Panc1 (cell line): ENCODE measurements around the gene SHISAL1. TPM values are rescaled to one million over a fixed set of nuclear protein-coding genes. Genes with fewer than 3 reads are reported as not detected.
"Not testable (repeated sequence)": the region's sequence is repeated elsewhere in the genome, so short reads cannot be mapped to it uniquely, and the experiment has no call there.

Experiments
- ATAC-seq: fragments of 200-7000 bp; cut with Tn5 transposase; 2 replicates; pipeline ENCODE4 v1.9.1; 2020; ENCODE audit warnings: mild to moderate bottlenecking, moderate library complexity
- BruUV-seq: library from RNA; stranded (reverse); fragments of 400-500 nt; replicated peaks from 2 replicates; lab custom pipeline; 2021; lab: Mats Ljungman, UMichigan
- CTCF ChIA-PET: fragments of 300-600 bp; sonication (Branson Sonifier 250); formaldehyde crosslinking; loops from one replicate; lab custom pipeline; 2022; ENCODE audit warnings: antibody characterized with exemption; lab: Charles Lee
- POLR2A ChIA-PET: fragments of 300-600 bp; sonication (Branson Sonifier 250); formaldehyde crosslinking; loops from one replicate; lab custom pipeline; 2022; ENCODE audit warnings: antibody characterized with exemption; lab: Charles Lee
- DNase-seq: peaks from one replicate; pipeline ENCODE4 v3.0.0-alpha.2; 2010; ENCODE audit warnings: low read depth, low spot score
- H3K27ac ChIP-seq: 2 replicates; pipeline ENCODE4 v1.5.1; 2011; ENCODE audit warnings: mild to moderate bottlenecking, low read length, inconsistent platforms
- H3K27me3 ChIP-seq: fragments of 200-500 bp; sonication (Bioruptor generic); 2 replicates; pipeline ENCODE4 v1.6.0; 2014; ENCODE audit warnings: low read length, inconsistent platforms; ENCODE audit not compliant: control insufficient read depth, insufficient read depth
- H3K36me3 ChIP-seq: fragments of 200-500 bp; sonication (Bioruptor generic); 2 replicates; pipeline ENCODE4 v1.5.1; 2014; ENCODE audit warnings: inconsistent platforms, mild to moderate bottlenecking, low read length, moderate library complexity; ENCODE audit not compliant: control insufficient read depth, insufficient read depth
- H3K4me1 ChIP-seq: 2 replicates; pipeline ENCODE4 v1.5.1; 2011; ENCODE audit warnings: inconsistent platforms, mild to moderate bottlenecking, low read length, moderate library complexity; ENCODE audit not compliant: control insufficient read depth, insufficient read depth
- H3K4me3 ChIP-seq, 2 experiments: 2 replicates each; pipeline ENCODE4 v1.5.1; 2011 to 2012; ENCODE audit warnings: low read depth in 2 of 2, low read length in 2 of 2, mild to moderate bottlenecking in 2 of 2, inconsistent platforms in 1 of 2, moderate library complexity in 1 of 2
- H3K9me3 ChIP-seq: fragments of 200-500 bp; sonication (Bioruptor generic); 2 replicates; pipeline ENCODE4 v1.5.1; 2014; ENCODE audit warnings: low read depth, mild to moderate bottlenecking, inconsistent platforms, low read length, moderate library complexity; ENCODE audit not compliant: control insufficient read depth, insufficient read depth
- CTCF ChIP-seq: fragments of 450-650 bp; IDR thresholded peaks from 2 replicates; pipeline ENCODE4 v1.5.1; 2017; ENCODE audit warnings: mild to moderate bottlenecking
- POLR2AphosphoS5 ChIP-seq: IDR thresholded peaks from 2 replicates; pipeline ENCODE4 v1.6.1; 2012; ENCODE audit warnings: mild to moderate bottlenecking, low read depth, low read length, moderate library complexity
- SIN3A ChIP-seq: IDR thresholded peaks from 2 replicates; pipeline ENCODE4 v1.6.1; 2012; ENCODE audit warnings: low read depth, mild to moderate bottlenecking, low read length, moderate library complexity, borderline replicate concordance; ENCODE audit not compliant: insufficient read depth
- TCF7L2 ChIP-seq: IDR thresholded peaks from 2 replicates; pipeline ENCODE4 v1.6.1; 2011; ENCODE audit warnings: mild to moderate bottlenecking, low read depth, low read length, inconsistent platforms
- in situ Hi-C: cut with HindIII; loops from 2 replicates; pipeline ENCODE4 v1.10.0; 2016; ENCODE audit warnings: low sequenced_read_pairs, low pct_unique_long_range_greater_than_20kb
- intact Hi-C: fragments of 100-400 bp; cut with micrococcal nuclease; formaldehyde crosslinking; loops from one replicate; pipeline ENCODE4 v1.10.0; 2022; ENCODE audit not compliant: unreplicated experiment
- total RNA-seq: library from RNA; stranded (reverse); gene quantifications from one replicate; pipeline ENCODE4 v1.2.1, GENCODE V29; 2021; ENCODE audit not compliant: unreplicated experiment
- TF ChIP-seq, protein P1 (sequence below), 2 experiments: IDR thresholded peaks; 2 replicates each; pipeline ENCODE4 v1.6.1; 2011 to 2012; ENCODE audit warnings: low read depth in 2 of 2, control low read depth in 1 of 2, low read length in 1 of 2, mild to moderate bottlenecking in 1 of 2, moderate library complexity in 1 of 2; ENCODE audit not compliant: insufficient read depth in 1 of 2

SHISAL1 gene
- total RNA-seq, 1 experiment from 2014 or later = 1.2 TPM

GRCh38 chr22:44243761-44244160 is 69.0 kb downstream of the SHISAL1 start:
- in situ Hi-C loops (no loop called here), intact Hi-C loops (no loop called here)
- ATAC-seq = no peak
- no TSS peak for BruUV-seq
- Histone ChIP-seq H3K4me1 (no peaks in the 10 kb centered on the region), H3K27me3 (peaks cover 2% of the 10 kb centered on the region; the same call in 1 of the 2 replicates), H3K9me3 (no peaks in the 10 kb centered on the region), H3K36me3 (no peaks in the 10 kb centered on the region; the same call in 1 of the 2 replicates), H3K4me3 (no peak overlapping the region), H3K27ac (no peak overlapping the region)
- DNase-seq = no peak
- TF ChIP-seq CTCF (no peak), SIN3A (no peak), POLR2AphosphoS5 (no peak), TCF7L2 (no peak)
- TF ChIP-seq, protein P1, sequence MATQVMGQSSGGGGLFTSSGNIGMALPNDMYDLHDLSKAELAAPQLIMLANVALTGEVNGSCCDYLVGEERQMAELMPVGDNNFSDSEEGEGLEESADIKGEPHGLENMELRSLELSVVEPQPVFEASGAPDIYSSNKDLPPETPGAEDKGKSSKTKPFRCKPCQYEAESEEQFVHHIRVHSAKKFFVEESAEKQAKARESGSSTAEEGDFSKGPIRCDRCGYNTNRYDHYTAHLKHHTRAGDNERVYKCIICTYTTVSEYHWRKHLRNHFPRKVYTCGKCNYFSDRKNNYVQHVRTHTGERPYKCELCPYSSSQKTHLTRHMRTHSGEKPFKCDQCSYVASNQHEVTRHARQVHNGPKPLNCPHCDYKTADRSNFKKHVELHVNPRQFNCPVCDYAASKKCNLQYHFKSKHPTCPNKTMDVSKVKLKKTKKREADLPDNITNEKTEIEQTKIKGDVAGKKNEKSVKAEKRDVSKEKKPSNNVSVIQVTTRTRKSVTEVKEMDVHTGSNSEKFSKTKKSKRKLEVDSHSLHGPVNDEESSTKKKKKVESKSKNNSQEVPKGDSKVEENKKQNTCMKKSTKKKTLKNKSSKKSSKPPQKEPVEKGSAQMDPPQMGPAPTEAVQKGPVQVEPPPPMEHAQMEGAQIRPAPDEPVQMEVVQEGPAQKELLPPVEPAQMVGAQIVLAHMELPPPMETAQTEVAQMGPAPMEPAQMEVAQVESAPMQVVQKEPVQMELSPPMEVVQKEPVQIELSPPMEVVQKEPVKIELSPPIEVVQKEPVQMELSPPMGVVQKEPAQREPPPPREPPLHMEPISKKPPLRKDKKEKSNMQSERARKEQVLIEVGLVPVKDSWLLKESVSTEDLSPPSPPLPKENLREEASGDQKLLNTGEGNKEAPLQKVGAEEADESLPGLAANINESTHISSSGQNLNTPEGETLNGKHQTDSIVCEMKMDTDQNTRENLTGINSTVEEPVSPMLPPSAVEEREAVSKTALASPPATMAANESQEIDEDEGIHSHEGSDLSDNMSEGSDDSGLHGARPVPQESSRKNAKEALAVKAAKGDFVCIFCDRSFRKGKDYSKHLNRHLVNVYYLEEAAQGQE (IDR thresholded peaks at IDR 0.05; ENCODE audit: insufficient read depth in 1 of 2, low read depth in 2 of 2, low read length in 1 of 2) = no peak
- POLR2A ChIA-PET = interaction anchor here (0.6 kb wide), 1 partner anchor 63 kb away, joined by 3 read pairs; no protein-coding TSS in a partner anchor
- CTCF ChIA-PET = interaction anchor here (0.7 kb wide), 1 partner anchor 41 kb away, joined by 5 read pairs; no protein-coding TSS in a partner anchor

GRCh38 chr22:44242946-44243724 is 69.6 kb downstream of the SHISAL1 start:
- no peaks in the 10 kb centered on the region; the same call in 1 of the 2 replicates for H3K36me3 ChIP-seq
- H3K27ac ChIP-seq = no peak overlapping the region
- H3K4me3 ChIP-seq = no peak overlapping the region
- BruUV-seq = no TSS peak
- intact Hi-C loops (no loop called here), in situ Hi-C loops (no loop called here)
- POLR2A ChIA-PET = interaction anchor here (0.6 kb wide), 1 partner anchor 64 kb away, joined by 3 read pairs; no protein-coding TSS in a partner anchor
- H3K9me3 ChIP-seq = no peaks in the 10 kb centered on the region
- CTCF ChIA-PET = interaction anchor here (0.7 kb wide), 1 partner anchor 40 kb away, joined by 5 read pairs; no protein-coding TSS in a partner anchor
- TF ChIP-seq TCF7L2 (no peak), CTCF (no peak), SIN3A (no peak), POLR2AphosphoS5 (no peak)
- TF ChIP-seq, protein P1 (IDR thresholded peaks at IDR 0.05; ENCODE audit: insufficient read depth in 1 of 2, low read depth in 2 of 2, low read length in 1 of 2) = no peak
- H3K4me1 ChIP-seq = no peaks in the 10 kb centered on the region
- peaks cover 2% of the 10 kb centered on the region; the same call in 1 of the 2 replicates for H3K27me3 ChIP-seq
- ATAC-seq = no peak
- DNase-seq = no peak

GRCh38 chr22:44241121-44241520 is 71.6 kb downstream of the SHISAL1 start:
- H3K4me1 ChIP-seq, H3K36me3 ChIP-seq, H3K4me3 ChIP-seq, in situ Hi-C loops, H3K9me3 ChIP-seq, H3K27ac ChIP-seq, H3K27me3 ChIP-seq, BruUV-seq, CTCF ChIA-PET, DNase-seq, intact Hi-C loops, ATAC-seq, POLR2A ChIA-PET: not testable (repeated sequence)
